Right atrium auricular region (tissue), 2 donors: ENCODE data around the gene POLR2A. TPM values are rescaled to one million over a fixed set of nuclear protein-coding genes. Genes with fewer than 3 reads are reported as not detected.

Source experiments
- DNase-seq: peaks from one replicate; pipeline ENCODE4 v3.0.0-alpha.2; 2019; ENCODE audit warnings: low spot score
- H3K27ac ChIP-seq, 2 donors: fragments of 200-600 bp; sonication (generic); 1 replicate in 1 of 2; 2 replicates in 1 of 2; pipeline ENCODE4 v1.5.1; 2016 to 2019
- H3K27me3 ChIP-seq, 2 donors: fragments of 200-600 bp; sonication (generic); one replicate each; pipeline versions ENCODE4 v1.5.1 to v1.6.0; 2017 to 2019
- H3K36me3 ChIP-seq: fragments of 200-600 bp; sonication (generic); one replicate; pipeline ENCODE4 v1.5.1; 2016
- H3K4me1 ChIP-seq, 2 donors: fragments of 200-600 bp; sonication (generic); one replicate each; pipeline versions ENCODE4 v1.5.1 to v1.6.0; 2017 to 2019
- H3K4me3 ChIP-seq, 2 donors: fragments of 200-600 bp; sonication (generic); 1 replicate in 1 of 2; 2 replicates in 1 of 2; pipeline ENCODE4 v1.5.1; 2017 to 2019; ENCODE audit warnings: mild to moderate bottlenecking in 1 of 2, moderate library complexity in 1 of 2
- H3K9me3 ChIP-seq, 2 donors: fragments of 200-600 bp; sonication (generic); one replicate each; pipeline ENCODE4 v1.5.1; 2019
- total RNA-seq, 2 donors: library from RNA; depleted of rRNA; stranded (reverse); fragments of >200 nt; gene quantifications; one replicate each; pipeline ENCODE4 v1.1.0, GENCODE V29; 2016
- TF ChIP-seq, protein P1 (sequence below), 2 donors: fragments of 200-600 bp; sonication (generic); IDR thresholded peaks; one replicate each; pipeline ENCODE4 v1.5.1; 2019; ENCODE audit warnings: antibody characterized with exemption in 2 of 2

The POLR2A gene
- 10 to 100 TPM; 28.4 to 41.2 TPM for total RNA-seq

DNA sequence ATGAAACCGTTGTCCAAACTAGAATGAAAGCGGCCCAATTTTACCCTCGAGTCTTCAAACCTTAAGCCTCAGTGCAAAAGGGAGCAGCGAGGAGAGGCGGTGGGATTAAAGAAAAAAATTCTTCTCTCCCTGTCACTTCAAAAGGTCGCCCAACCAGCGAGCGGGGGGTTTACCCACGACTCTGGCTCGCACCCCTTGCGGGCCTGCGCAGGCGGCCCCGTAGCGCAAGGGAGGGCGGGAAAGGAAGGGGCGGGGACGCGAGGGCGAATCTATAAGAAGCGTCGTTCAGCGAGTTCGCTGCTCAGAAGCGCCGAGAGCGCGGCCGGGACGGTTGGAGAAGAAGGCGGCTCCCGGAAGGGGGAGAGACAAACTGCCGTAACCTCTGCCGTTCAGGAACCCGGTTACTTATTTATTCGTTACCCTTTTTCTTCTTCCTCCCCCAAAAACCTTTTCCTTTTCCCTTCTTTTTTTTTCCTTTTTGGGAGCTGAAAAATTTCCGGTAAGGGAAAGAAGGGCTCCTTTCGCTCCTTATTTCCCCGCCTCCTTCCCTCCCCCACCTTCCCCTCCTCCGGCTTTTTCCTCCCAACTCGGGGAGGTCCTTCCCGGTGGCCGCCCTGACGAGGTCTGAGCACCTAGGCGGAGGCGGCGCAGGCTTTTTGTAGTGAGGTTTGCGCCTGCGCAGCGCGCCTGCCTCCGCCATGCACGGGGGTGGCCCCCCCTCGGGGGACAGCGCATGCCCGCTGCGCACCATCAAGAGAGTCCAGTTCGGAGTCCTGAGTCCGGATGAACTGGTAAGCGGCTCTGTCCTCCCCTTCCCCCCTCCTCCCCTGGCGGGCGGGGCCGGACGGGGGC, at the start of gene POLR2A:
TSS of gene POLR2A (plus strand) at position 300 of the 852 bp plus-strand sequence.
- H3K27ac ChIP-seq = peak within 1 kb of the TSS; percentile 97 to 100
- peak within 1 kb of the TSS; percentile 65 to 68 for H3K4me3 ChIP-seq
- DNase-seq = peak; percentile 99
- H3K27me3 ChIP-seq = no peaks in the 10 kb centered on the region
- TF ChIP-seq, protein P1, sequence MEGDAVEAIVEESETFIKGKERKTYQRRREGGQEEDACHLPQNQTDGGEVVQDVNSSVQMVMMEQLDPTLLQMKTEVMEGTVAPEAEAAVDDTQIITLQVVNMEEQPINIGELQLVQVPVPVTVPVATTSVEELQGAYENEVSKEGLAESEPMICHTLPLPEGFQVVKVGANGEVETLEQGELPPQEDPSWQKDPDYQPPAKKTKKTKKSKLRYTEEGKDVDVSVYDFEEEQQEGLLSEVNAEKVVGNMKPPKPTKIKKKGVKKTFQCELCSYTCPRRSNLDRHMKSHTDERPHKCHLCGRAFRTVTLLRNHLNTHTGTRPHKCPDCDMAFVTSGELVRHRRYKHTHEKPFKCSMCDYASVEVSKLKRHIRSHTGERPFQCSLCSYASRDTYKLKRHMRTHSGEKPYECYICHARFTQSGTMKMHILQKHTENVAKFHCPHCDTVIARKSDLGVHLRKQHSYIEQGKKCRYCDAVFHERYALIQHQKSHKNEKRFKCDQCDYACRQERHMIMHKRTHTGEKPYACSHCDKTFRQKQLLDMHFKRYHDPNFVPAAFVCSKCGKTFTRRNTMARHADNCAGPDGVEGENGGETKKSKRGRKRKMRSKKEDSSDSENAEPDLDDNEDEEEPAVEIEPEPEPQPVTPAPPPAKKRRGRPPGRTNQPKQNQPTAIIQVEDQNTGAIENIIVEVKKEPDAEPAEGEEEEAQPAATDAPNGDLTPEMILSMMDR (IDR thresholded peaks at IDR 0.05) = no peak
- no peaks in the 10 kb centered on the region for H3K36me3 ChIP-seq
- peaks cover 0 to 68% of the 10 kb centered on the region in 2 donors for H3K4me1 ChIP-seq
- no peaks in the 10 kb centered on the region for H3K9me3 ChIP-seq

DNA sequence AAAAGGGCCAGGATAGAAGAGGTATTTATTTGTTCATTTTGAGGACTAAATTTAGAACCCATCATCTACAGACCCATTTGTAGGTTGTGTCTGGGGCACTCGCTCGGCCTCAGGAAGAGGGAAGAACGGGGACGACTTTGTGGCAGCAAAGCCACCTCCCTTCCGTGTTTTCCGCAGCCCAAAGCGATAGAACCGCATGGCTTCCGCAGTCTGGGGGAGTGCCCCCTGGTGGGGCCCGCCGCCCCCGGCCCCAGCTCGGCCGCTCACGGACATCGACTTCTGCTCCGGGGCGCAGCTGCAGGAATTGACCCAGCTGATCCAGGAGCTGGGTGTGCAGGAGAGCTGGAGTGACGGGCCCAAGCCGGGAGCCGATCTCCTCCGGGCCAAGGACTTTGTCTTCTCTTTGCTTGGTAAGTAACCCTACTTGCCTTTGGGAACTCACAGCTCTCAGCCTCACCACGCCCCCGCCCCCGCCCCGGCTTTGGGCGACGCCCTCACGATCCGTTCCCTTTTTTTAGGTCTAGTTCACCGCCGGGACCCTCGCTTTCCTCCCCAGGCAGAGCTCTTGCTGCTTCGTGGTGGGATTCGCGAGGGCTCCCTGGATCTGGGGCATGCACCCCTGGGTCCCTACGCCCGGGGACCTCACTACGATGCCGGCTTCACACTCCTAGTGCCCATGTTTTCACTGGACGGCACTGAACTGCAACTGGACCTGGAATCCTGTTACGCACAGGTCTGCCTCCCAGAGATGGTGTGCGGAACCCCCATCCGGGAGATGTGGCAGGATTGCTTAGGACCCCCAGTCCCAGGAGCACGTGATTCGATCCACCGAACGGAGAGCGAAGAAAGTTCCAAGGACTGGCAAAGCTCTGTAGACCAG, 48.2 kb upstream of the POLR2A start:
- peaks cover 0 to 9% of the 10 kb centered on the region in 2 donors for H3K27me3 ChIP-seq
- peak overlapping the region; percentile 83 to 85 for H3K27ac ChIP-seq
- TF ChIP-seq, protein P1 (IDR thresholded peaks at IDR 0.05) = peak in 1 of 2 donors; percentile 35
- DNase-seq = no peak
- peak overlapping the region; percentile 37 to 60 for H3K4me3 ChIP-seq
- H3K9me3 ChIP-seq = no peaks in the 10 kb centered on the region
- peaks cover 0 to 56% of the 10 kb centered on the region in 2 donors for H3K4me1 ChIP-seq
- no peaks in the 10 kb centered on the region for H3K36me3 ChIP-seq

DNA sequence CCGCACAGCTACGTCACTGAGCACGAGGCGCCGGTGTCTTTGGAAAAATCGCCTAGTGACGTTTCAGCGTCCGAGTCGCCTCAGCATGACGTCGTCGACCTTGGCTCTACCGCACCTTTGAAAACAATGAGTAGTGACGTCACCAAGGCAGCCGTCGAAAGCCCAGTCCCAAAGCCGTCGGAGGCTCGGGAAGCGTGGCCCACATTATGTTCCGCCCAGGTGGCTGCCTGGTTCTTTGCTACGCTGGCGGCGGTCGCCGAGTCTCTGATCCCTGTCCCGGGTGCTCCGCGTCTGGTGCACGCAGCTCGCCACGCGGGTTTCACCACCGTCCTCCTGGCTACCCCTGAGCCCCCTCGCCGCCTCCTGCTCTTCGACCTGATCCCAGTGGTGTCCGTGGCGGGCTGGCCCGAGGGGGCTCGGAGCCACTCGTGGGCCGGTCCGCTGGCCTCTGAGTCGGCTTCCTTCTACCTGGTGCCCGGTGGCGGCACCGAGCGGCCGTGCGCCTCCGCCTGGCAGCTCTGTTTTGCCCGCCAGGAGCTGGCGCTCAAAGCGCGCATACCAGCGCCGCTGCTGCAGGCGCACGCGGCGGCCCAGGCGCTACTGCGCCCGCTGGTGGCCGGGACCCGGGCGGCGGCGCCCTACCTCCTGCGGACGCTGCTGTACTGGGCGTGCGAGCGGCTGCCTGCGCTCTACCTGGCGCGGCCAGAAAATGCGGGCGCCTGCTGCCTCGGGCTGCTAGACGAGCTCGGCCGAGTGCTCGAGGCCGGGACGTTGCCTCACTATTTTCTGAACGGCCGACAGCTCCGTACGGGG, 47.4 kb upstream of the POLR2A start:
- peaks cover 0 to 57% of the 10 kb centered on the region in 2 donors for H3K4me1 ChIP-seq
- H3K36me3 ChIP-seq = no peaks in the 10 kb centered on the region
- H3K9me3 ChIP-seq = no peaks in the 10 kb centered on the region
- DNase-seq = peak; percentile 69
- H3K27me3 ChIP-seq = peaks cover 0 to 9% of the 10 kb centered on the region in 2 donors
- H3K4me3 ChIP-seq = peak overlapping the region; percentile 42 to 60
- TF ChIP-seq, protein P1 (IDR thresholded peaks at IDR 0.05) = peak; percentile 81 to 98
- peak overlapping the region; percentile 83 to 85 for H3K27ac ChIP-seq

DNA sequence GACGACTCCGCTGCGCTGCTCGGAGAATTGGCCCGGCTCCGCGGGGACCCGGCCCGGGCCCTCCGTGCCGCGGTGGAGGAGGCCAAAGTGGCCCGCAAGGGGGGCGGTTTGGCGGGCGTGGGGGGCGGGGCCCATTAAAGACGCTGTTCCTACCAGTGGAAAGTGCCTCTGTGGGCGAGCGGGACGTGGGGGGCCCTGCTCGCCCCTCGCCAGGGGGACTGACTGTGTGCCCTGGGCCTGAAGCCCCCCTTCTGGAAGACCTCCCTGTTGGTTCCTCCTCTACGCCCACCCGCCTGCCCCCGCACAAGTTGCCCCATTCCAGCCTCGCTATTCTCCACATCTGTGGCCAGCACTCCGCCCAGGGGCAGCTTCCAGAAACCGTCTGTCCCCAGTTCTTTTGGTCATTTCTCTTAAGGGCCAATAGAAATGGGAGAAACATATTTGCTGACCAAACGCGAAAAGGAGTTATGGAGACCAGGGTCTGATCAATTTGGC, 46.8 kb upstream of the POLR2A start:
- TF ChIP-seq, protein P1 (IDR thresholded peaks at IDR 0.05) = no peak
- DNase-seq = no peak
- peak overlapping the region; percentile 42 to 60 for H3K4me3 ChIP-seq
- peak overlapping the region; percentile 83 to 85 for H3K27ac ChIP-seq
- H3K4me1 ChIP-seq = peaks cover 0 to 57% of the 10 kb centered on the region in 2 donors
- no peaks in the 10 kb centered on the region for H3K36me3 ChIP-seq
- H3K27me3 ChIP-seq = peaks cover 0 to 9% of the 10 kb centered on the region in 2 donors
- no peaks in the 10 kb centered on the region for H3K9me3 ChIP-seq
